GM21825 (cell line): ENCODE data around the gene MC5R.
"Not testable (repeated sequence)": the region's sequence is repeated elsewhere in the genome, so short reads cannot be mapped to it uniquely, and the experiment has no call there.

Experiments used
- ATAC-seq: cut with Tn5 transposase; IDR thresholded peaks from one replicate; pipeline ENCODE4 v1.9.1; 2021; ENCODE audit warnings: mild to moderate bottlenecking, moderate library complexity; ENCODE audit not compliant: unreplicated experiment

MC5R gene

GRCh38 chr18:13836559-13836958 is 12.6 kb downstream of the MC5R start:
- ATAC-seq, result no peak

GRCh38 chr18:13849791-13850190 is 25.8 kb downstream of the MC5R start:
- ATAC-seq, result no peak

- not testable (repeated sequence) for ATAC-seq
These were observed 38.9 kb downstream of the MC5R start for GRCh38 chr18:13862898-13863297.

DNA sequence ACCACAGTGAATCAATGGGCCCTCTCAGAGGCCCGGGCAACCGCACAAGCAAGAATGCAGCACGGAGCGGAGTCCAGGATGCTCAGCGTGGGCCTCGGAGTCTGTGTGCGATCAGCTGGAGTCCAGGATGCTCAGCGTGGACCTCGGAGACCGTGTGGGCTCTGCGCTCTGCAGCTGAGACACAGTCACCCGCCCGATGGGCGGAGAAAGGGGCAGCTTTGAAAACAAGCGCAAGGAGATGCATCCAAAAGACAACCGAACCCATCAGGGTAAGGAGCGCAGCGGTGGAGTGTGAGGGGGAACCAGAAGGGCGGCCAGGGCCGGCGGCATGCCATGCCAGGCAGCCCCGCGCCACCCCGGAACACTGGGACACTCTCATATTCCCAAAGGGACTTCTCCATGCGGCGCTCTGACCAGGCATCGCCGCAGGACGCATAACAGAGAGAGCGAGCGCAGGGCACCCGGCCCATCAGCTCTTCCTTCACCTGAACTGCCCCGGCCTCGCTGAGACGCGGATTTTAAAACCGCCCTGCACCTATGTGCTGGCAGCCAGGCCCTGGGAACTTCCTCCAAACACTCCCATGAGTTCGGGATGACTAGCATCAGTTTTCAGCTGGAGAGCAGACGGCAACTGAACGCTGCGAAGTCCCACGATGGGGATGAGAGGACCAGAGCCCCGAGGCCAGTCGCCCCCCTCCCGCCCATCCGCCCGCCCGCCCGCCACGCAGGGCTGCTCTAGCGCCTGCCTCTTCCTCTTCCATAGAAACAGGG is 44.7 kb downstream of the MC5R start:
- no peak for ATAC-seq

DNA sequence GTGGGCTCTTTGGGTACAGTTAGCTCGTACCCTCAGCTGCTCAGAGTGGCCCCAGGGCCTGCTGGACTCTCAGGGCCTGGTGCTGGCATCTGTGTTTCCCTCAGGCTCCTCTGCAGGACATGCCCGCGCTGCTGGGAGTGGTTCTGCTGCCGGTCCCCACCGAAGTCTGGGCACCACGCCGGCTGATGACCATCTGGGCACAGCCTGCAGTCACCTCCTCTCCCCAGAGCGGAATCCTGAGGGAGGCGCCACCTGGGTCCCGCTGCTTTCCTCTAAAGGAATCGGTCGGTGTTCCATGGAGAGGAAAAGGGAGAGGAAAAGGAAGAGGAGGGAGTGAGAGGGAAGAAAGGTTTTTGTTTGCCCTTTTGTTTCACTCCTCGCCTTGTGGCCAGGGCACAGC is 47.8 kb downstream of the MC5R start:
- ATAC-seq, result no peak

- ATAC-seq, result no peak
These were observed 48.4 kb downstream of the MC5R start for GRCh38 chr18:13872373-13872772.

GRCh38 chr18:13872932-13873331 is 49.0 kb downstream of the MC5R start:
- no peak for ATAC-seq

DNA sequence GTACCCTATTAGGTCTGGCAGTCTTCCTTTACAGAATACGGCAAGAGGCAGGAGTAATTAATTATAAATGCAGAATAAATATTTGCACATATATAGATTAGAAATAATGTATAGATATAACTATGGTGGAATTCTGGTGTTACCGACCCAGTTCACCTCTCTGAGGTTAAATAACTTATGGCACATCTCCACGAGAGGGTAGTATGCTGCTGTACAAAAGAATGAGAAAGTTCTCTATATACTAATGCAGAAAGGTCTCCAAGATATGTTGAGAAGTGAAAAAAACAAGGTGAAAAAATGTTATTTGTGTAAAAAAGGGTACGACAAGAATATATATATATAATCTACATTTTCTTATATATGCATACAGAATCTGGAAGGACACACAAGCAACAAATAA is 50.6 kb downstream of the MC5R start:
- ATAC-seq, result no peak
